ENCODE data around the gene NPM3.

GRCh38 chr10:101816913-101817336, 33.7 kb upstream of the NPM3 start:
- TF ChIP-seq CTCF (IDR thresholded peaks at IDR 0.05) (no peak), POLR2A (IDR thresholded peaks at IDR 0.05) (no peak)
